Mesenchymal stem cell (in vitro differentiated cells and primary cell): Measurements from ENCODE around the gene MTIF3.
A peak's percentile ranks its signal among the peaks of the same experiment; 100 is the strongest.

ENCODE experiments used
- DNase-seq: peaks from one replicate; pipeline ENCODE4 v3.0.0-alpha.2; 2013
- H2AFZ ChIP-seq: one replicate; pipeline ENCODE4 v1.6.1; 2013; ENCODE audit warnings: low read depth, mild to moderate bottlenecking, control low read depth, inconsistent platforms, low read length, moderate library complexity
- H2AK5ac ChIP-seq: 2 replicates; pipeline ENCODE4 v1.6.1; 2013; ENCODE audit warnings: low read length, moderate library complexity, mild to moderate bottlenecking, inconsistent platforms; ENCODE audit not compliant: severe bottlenecking
- H2BK120ac ChIP-seq: one replicate; pipeline ENCODE4 v1.6.1; 2013; ENCODE audit warnings: low read depth, mild to moderate bottlenecking, inconsistent platforms, low read length, moderate library complexity
- H2BK12ac ChIP-seq, 2 experiments: one replicate each; pipeline ENCODE4 v1.6.1; 2013; ENCODE audit warnings: inconsistent platforms in 2 of 2, low read length in 2 of 2, mild to moderate bottlenecking in 2 of 2, moderate library complexity in 2 of 2, control low read depth in 1 of 2
- H2BK15ac ChIP-seq: one replicate; pipeline ENCODE4 v1.6.1; 2013; ENCODE audit warnings: mild to moderate bottlenecking, low read depth, inconsistent platforms; ENCODE audit not compliant: poor library complexity, severe bottlenecking
- H2BK5ac ChIP-seq: 2 replicates; pipeline ENCODE4 v1.6.1; 2013; ENCODE audit warnings: low read depth, mild to moderate bottlenecking, low read length, control low read depth, inconsistent platforms; ENCODE audit not compliant: poor library complexity, severe bottlenecking
- H3K14ac ChIP-seq, 2 experiments: one replicate each; pipeline ENCODE4 v1.6.1; 2013; ENCODE audit warnings: inconsistent platforms in 2 of 2, low read length in 2 of 2, control low read depth in 1 of 2, mild to moderate bottlenecking in 1 of 2, moderate library complexity in 1 of 2
- H3K18ac ChIP-seq, 2 experiments: one replicate each; pipeline ENCODE4 v1.6.1; 2013; ENCODE audit warnings: inconsistent platforms in 2 of 2, low read length in 2 of 2, control low read depth in 1 of 2, low read depth in 1 of 2, mild to moderate bottlenecking in 1 of 2
- H3K23ac ChIP-seq, 2 experiments: one replicate each; pipeline ENCODE4 v1.6.1; 2013; ENCODE audit warnings: inconsistent platforms in 2 of 2, low read length in 2 of 2, mild to moderate bottlenecking in 2 of 2, moderate library complexity in 2 of 2, control low read depth in 1 of 2
- H3K27ac ChIP-seq: 2 replicates; pipeline ENCODE4 v1.5.1; 2013; ENCODE audit warnings: mild to moderate bottlenecking, moderate library complexity, low read length, control low read depth, inconsistent platforms; ENCODE audit not compliant: poor library complexity, severe bottlenecking
- H3K27me3 ChIP-seq, 2 experiments: 2 replicates each; pipeline versions ENCODE4 v1.6.1 to v1.7.0; 2013; ENCODE audit warnings: low read length in 2 of 2, mild to moderate bottlenecking in 2 of 2, moderate library complexity in 2 of 2, control low read depth in 1 of 2, inconsistent platforms in 1 of 2; ENCODE audit not compliant: control insufficient read depth in 1 of 2, insufficient read depth in 1 of 2
- H3K36me3 ChIP-seq, 2 experiments: 2 replicates each; pipeline versions ENCODE4 v1.6.1 to v1.7.0; 2013; ENCODE audit warnings: low read length in 2 of 2, control low read depth in 1 of 2, inconsistent platforms in 1 of 2, low read depth in 1 of 2, mild to moderate bottlenecking in 1 of 2; ENCODE audit not compliant: insufficient read depth in 2 of 2, control insufficient read depth in 1 of 2
- H3K4ac ChIP-seq, 2 experiments: one replicate each; pipeline ENCODE4 v1.6.1; 2013; ENCODE audit warnings: inconsistent platforms in 2 of 2, low read length in 2 of 2, mild to moderate bottlenecking in 2 of 2, moderate library complexity in 2 of 2, control low read depth in 1 of 2, low read depth in 1 of 2
- H3K4me1 ChIP-seq: 2 replicates; pipeline ENCODE4 v1.6.1; 2013; ENCODE audit warnings: low read depth, low read length, control low read depth; ENCODE audit not compliant: control insufficient read depth, insufficient read depth
- H3K4me2 ChIP-seq: 2 replicates; pipeline ENCODE4 v1.6.1; 2013; ENCODE audit warnings: low read length, mild to moderate bottlenecking, inconsistent platforms; ENCODE audit not compliant: poor library complexity, severe bottlenecking
- H3K4me3 ChIP-seq, 2 experiments: 2 replicates each; pipeline versions ENCODE4 v1.5.1 to v1.7.0; 2013; ENCODE audit warnings: low read length in 2 of 2, mild to moderate bottlenecking in 2 of 2, control low read depth in 1 of 2, low read depth in 1 of 2; ENCODE audit not compliant: insufficient read depth in 1 of 2
- H3K79me1 ChIP-seq: replicated peaks from 2 replicates; pipeline ENCODE4 v1.6.1; 2013; ENCODE audit warnings: mild to moderate bottlenecking, control low read depth, low read length, inconsistent platforms; ENCODE audit not compliant: poor library complexity, severe bottlenecking
- H3K9ac ChIP-seq: 2 replicates; pipeline ENCODE4 v1.7.0; 2013; ENCODE audit warnings: mild to moderate bottlenecking, low read length, moderate library complexity
- H3K9me3 ChIP-seq: 2 replicates; pipeline ENCODE4 v1.7.0; 2013; ENCODE audit warnings: mild to moderate bottlenecking, low read length; ENCODE audit not compliant: control insufficient read depth
- H4K8ac ChIP-seq: one replicate; pipeline ENCODE4 v1.6.1; 2013; ENCODE audit warnings: inconsistent platforms, mild to moderate bottlenecking, low read length, moderate library complexity
- H4K91ac ChIP-seq: one replicate; pipeline ENCODE4 v1.6.1; 2013; ENCODE audit warnings: mild to moderate bottlenecking, low read length, inconsistent platforms
- WGBS: methylation state at CpG from one replicate; pipeline ENCODE4 v1.1.7; 2013; ENCODE audit warnings: mixed read lengths; 5-methylcytosine and 5-hydroxymethylcytosine counted together

The MTIF3 gene

DNA sequence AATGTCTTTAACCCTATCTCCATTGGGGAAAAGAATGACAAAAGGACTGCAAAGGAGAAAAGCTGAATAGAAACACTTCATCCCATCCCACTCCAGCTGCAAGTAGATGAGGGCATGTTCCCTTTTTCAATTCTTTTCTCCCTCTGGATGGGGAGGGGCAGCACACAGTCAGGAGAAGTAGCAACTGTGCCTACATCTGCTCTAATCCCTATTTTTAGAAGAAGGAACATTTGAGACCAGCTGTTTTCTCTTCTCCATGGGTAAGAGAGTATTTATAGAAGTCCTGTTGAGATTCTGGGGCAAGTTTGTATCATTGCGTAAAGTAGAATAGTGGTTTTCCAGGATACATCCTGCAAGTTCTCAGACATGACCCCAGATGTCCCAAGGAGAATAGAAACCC lies 35.2 kb downstream of the MTIF3 start:
- Histone ChIP-seq H3K14ac (no peak overlapping the region), H3K9ac (no peak overlapping the region), H3K27ac (no peak overlapping the region), H3K4me3 (no peak overlapping the region), H4K8ac (no peak overlapping the region), H2AK5ac (no peak overlapping the region), H3K4me1 (no peaks in the 10 kb centered on the region), H3K27me3 (peaks cover 41 to 60% of the 10 kb centered on the region in 2 experiments), H2AFZ (no peak overlapping the region), H2BK120ac (no peak overlapping the region), H4K91ac (no peak overlapping the region), H3K36me3 (no peaks in the 10 kb centered on the region), H2BK12ac (no peak overlapping the region), H2BK5ac (no peak overlapping the region), H3K4ac (no peak overlapping the region), H3K79me1 (no peaks in the 10 kb centered on the region), H2BK15ac (no peak overlapping the region), H3K18ac (no peak overlapping the region), H3K4me2 (no peak overlapping the region), H3K23ac (no peak overlapping the region), H3K9me3 (peaks cover 2% of the 10 kb centered on the region)
- DNase-seq = peak; percentile 23
- 100% methylated on average over 1 of the region's 1 CpG for WGBS

DNA sequence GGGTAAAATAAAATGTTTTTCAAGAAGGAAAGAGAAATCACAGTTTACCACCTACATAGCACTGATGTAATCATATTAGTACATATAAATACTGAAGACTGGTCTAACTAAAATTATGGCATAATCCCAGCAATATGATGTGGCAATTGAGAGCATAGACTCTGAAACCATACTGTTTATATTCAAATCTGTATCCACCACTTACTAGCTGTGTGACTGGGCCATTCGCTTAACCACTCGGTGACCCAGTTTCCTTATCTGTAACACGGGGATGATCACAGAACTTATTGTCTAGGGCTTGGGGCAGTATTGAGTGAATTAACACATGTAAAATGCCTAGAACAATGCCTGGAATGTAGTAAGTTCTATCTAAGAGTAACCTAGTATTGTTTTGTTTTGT lies 39.0 kb downstream of the MTIF3 start:
- H3K14ac ChIP-seq = no peak overlapping the region
- peaks cover 8% of the 10 kb centered on the region for H3K9me3 ChIP-seq
- H3K4me2 ChIP-seq = no peak overlapping the region
- 75% methylated on average over 3 of the region's 3 CpGs for WGBS
- no peak overlapping the region for H3K27ac ChIP-seq
- no peak overlapping the region for H4K91ac ChIP-seq
- peaks cover 64 to 85% of the 10 kb centered on the region in 2 experiments for H3K27me3 ChIP-seq
- no peak overlapping the region for H4K8ac ChIP-seq
- H2BK5ac ChIP-seq = no peak overlapping the region
- no peak overlapping the region for H2AFZ ChIP-seq
- no peak overlapping the region for H2AK5ac ChIP-seq
- H3K4ac ChIP-seq = no peak overlapping the region
- no peaks in the 10 kb centered on the region for H3K79me1 ChIP-seq
- H3K23ac ChIP-seq = no peak overlapping the region
- no peak for DNase-seq
- no peaks in the 10 kb centered on the region for H3K36me3 ChIP-seq
- no peak overlapping the region for H3K18ac ChIP-seq
- no peak overlapping the region for H2BK15ac ChIP-seq
- H2BK12ac ChIP-seq = no peak overlapping the region
- no peak overlapping the region for H3K4me3 ChIP-seq
- H3K4me1 ChIP-seq = no peaks in the 10 kb centered on the region
- H3K9ac ChIP-seq = no peak overlapping the region
- no peak overlapping the region for H2BK120ac ChIP-seq

DNA sequence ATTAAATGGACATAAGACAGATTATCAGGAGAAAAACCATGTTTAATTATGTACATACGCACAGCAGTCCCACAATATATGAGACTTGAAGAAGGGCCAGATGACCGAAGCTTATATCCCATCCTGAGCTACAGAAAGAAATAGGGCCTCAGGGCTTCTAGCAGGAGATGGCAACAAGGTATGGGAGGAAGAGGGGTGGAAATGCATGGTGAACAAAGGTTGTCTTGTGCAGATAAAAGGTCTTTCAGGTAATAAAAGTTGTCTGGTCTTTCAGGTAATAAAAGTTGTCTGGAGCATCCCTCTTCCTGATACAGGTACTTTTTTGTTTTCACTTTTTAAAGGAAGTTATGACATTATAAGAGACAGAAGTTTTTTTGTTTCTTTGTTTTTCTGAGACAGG lies 41.4 kb downstream of the MTIF3 start:
- 98% methylated on average over 2 of the region's 2 CpGs for WGBS

DNA sequence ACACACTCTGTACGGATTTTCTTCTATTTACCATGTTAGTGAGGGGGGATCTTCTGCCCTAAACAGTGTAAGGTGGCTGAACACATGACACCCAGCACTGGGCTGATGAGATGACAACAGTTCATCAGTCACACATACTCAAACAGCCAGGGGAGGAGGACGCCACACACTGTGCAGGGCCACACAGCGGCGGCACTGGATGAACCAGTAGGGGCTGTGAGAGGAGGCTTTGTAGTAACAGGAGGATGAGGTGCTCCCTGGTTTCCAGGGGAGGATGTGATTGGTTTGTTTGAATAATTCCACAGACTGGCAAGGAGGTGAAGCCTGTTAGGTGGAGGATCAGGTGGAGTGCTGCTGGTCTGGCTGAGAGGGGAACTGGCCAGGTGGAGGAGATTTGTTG lies 42.3 kb downstream of the MTIF3 start:
- Histone ChIP-seq H3K4me2 (no peak overlapping the region), H2AK5ac (no peak overlapping the region), H3K9me3 (peaks cover 8% of the 10 kb centered on the region), H3K18ac (no peak overlapping the region), H4K91ac (no peak overlapping the region), H3K4ac (no peak overlapping the region), H4K8ac (no peak overlapping the region), H2BK120ac (no peak overlapping the region), H3K27ac (no peak overlapping the region), H3K23ac (no peak overlapping the region), H3K27me3 (peaks cover 41 to 56% of the 10 kb centered on the region in 2 experiments), H2AFZ (no peak overlapping the region), H2BK15ac (peak overlapping the region; percentile 20), H3K14ac (no peak overlapping the region), H3K4me3 (no peak overlapping the region), H3K9ac (no peak overlapping the region), H3K4me1 (peaks cover 5% of the 10 kb centered on the region), H3K79me1 (no peaks in the 10 kb centered on the region), H2BK12ac (no peak overlapping the region), H2BK5ac (no peak overlapping the region), H3K36me3 (no peaks in the 10 kb centered on the region)
- no peak for DNase-seq
- WGBS = 78% methylated on average over 4 of the region's 4 CpGs

More for the DNA sequence above, 41.4 kb downstream of the MTIF3 start:
- Histone ChIP-seq H2AK5ac (no peak overlapping the region), H3K36me3 (no peaks in the 10 kb centered on the region), H4K91ac (no peak overlapping the region), H2BK12ac (no peak overlapping the region), H3K14ac (no peak overlapping the region), H4K8ac (no peak overlapping the region), H3K4me1 (no peaks in the 10 kb centered on the region), H2BK15ac (no peak overlapping the region), H3K9me3 (peaks cover 8% of the 10 kb centered on the region), H3K4ac (no peak overlapping the region), H3K9ac (no peak overlapping the region), H3K4me2 (no peak overlapping the region), H3K4me3 (no peak overlapping the region), H3K27ac (no peak overlapping the region), H2AFZ (no peak overlapping the region), H3K18ac (no peak overlapping the region), H2BK5ac (no peak overlapping the region), H3K27me3 (peaks cover 45 to 64% of the 10 kb centered on the region in 2 experiments), H3K79me1 (no peaks in the 10 kb centered on the region), H3K23ac (no peak overlapping the region), H2BK120ac (no peak overlapping the region)
- DNase-seq = no peak
